Adrenal gland (tissue), 12 donors: ENCODE data around the gene ARHGEF40. TPM values are rescaled to one million over a fixed set of nuclear protein-coding genes. Genes with fewer than 3 reads are reported as not detected.

Experiments used
- DNase-seq, 7 donors: peaks; one replicate each; pipeline ENCODE4 v3.0.0-alpha.2; 2019 to 2020
- H3K27ac ChIP-seq, 5 donors: fragments of 200-600 bp; sonication (generic) in 4 of 5; 1 replicate in 3 of 5; 2 replicates in 2 of 5; pipeline versions ENCODE4 v1.5.1 to v1.8.0; 2016 to 2020; ENCODE audit warnings: mild to moderate bottlenecking in 1 of 5
- H3K27me3 ChIP-seq: fragments of 200-600 bp; 2 replicates; pipeline ENCODE4 v1.8.0; 2021
- H3K36me3 ChIP-seq, 2 donors: fragments of 200-600 bp; replicated peaks in 1 of 2; 1 replicate in 1 of 2; 2 replicates in 1 of 2; pipeline versions ENCODE4 v1.5.1 to v1.8.0; 2018 to 2022
- H3K4me1 ChIP-seq, 2 donors: fragments of 200-600 bp; replicated peaks in 1 of 2; 1 replicate in 1 of 2; 2 replicates in 1 of 2; pipeline versions ENCODE4 v1.5.1 to v1.8.0; 2018 to 2021
- H3K4me3 ChIP-seq, 4 donors: fragments of 200-600 bp; sonication (generic) in 3 of 4; one replicate each; pipeline ENCODE4 v1.5.1; 2016 to 2018
- H3K9me3 ChIP-seq, 3 donors: fragments of 200-600 bp; sonication (generic) in 1 of 3; replicated peaks in 1 of 3; 1 replicate in 2 of 3; 2 replicates in 1 of 3; pipeline versions ENCODE4 v1.5.1 to v1.8.0; 2016 to 2021
- POLR2A ChIP-seq, 2 donors: fragments of 450-650 bp; IDR thresholded peaks; one replicate each; pipeline ENCODE4 v1.6.1; 2017; ENCODE audit warnings: antibody characterized with exemption in 2 of 2, mild to moderate bottlenecking in 2 of 2, moderate library complexity in 1 of 2
- WGBS, 4 donors: extraction: QIAGEN DNeasy Blood & Tissue Kit in 2 of 4; methylation state at CpG; one replicate each; pipeline versions ENCODE4 v1.1.5 to v1.1.7; 2013 to 2017; 5-methylcytosine and 5-hydroxymethylcytosine counted together
- intact Hi-C, 2 donors: fragments of 100-400 bp; cut with DNase I; formaldehyde crosslinking; loops; one replicate each; pipeline versions ENCODE4 v1.14.1 to v1.15.0; 2022 to 2023
- polyA plus RNA-seq, 3 donors: library from polyadenylated mRNA; stranded (reverse); fragments of 200-250 nt in 2 of 3; fragments of 350-450 nt in 1 of 3; fragmentation: Illumina TruSeq in 1 of 3; extraction: RNeasy Lipid Tissue Mini Kit (QIAGEN cat#74804) in 1 of 3; gene quantifications; one replicate each; pipeline ENCODE4 v1.2.3, GENCODE V29; 2013 to 2014
- total RNA-seq, 9 donors: library from RNA; depleted of rRNA in 4 of 9; stranded (reverse); fragments of >200 nt in 4 of 9; fragments of 120-200 nt in 1 of 9; fragmentation: NEBNext Ultra II Directional in 1 of 9; extraction: Animal tissue kit (Norgen Biotek cat#: 25700) in 1 of 9; gene quantifications; one replicate each; pipeline versions ENCODE4 v1.1.0 to v1.2.4, GENCODE V29; 2013 to 2023
- TF ChIP-seq, protein P1 (sequence below), 6 experiments: fragments of 450-650 bp in 4 of 6; fragments of 200-600 bp in 2 of 6; sonication (generic) in 1 of 6; IDR thresholded peaks; 1 replicate in 5 of 6; 2 replicates in 1 of 6; pipeline versions ENCODE4 v1.5.1 to v1.8.0; 2016 to 2021; ENCODE audit warnings: antibody characterized with exemption in 6 of 6, mild to moderate bottlenecking in 2 of 6, moderate library complexity in 1 of 6
- donor health status: healthy with polysubstance abuse.
- donor health status: Bipolar disorder and iron deficiency.
- donor health status: DM: yes; HTN: yes; CAD: no.
- donor health status: DM: no; HTN: no; CAD: no.
- donor health status: DM: no; HTN: no; CAD: no.
- donor health status: DM: yes; HTN: yes; CAD: no.

The ARHGEF40 gene
- total and polyA plus RNA-seq, 12 donors, result 48.7 to 258 (median 134) TPM

DNA sequence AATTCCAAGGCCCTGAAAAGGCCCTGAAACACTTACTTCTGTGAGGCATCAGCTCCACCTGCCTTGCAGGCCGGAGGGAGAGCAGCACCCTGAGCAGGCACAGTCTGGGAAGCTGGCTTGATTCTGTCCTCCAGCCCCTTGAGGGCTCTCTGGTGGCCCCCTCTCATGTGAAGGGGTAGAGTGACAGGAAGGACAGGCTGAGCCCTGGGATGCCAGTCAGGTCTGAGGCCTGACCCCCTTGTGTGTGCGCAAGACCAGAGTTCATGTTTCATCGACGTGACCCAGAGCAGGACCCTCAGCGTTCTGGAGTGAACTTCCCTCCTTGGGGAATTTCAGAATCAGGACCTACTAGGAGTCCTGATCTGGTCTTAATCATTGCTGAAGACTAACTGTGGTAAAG is 11.2 kb upstream of the ARHGEF40 start:
- WGBS, 4 donors, result 91 to 98% (median 92%) methylated on average over 4 to 5 of the region's 5 CpGs
- Histone ChIP-seq H3K27ac (no peak overlapping the region), H3K4me3 (no peak overlapping the region), H3K4me1 (peaks cover 7 to 10% of the 10 kb centered on the region in 2 donors), H3K36me3 (no peaks in the 10 kb centered on the region), H3K9me3 (no peaks in the 10 kb centered on the region), H3K27me3 (no peaks in the 10 kb centered on the region)
- TF ChIP-seq POLR2A (IDR thresholded peaks at IDR 0.05), result no peak
- TF ChIP-seq, protein P1, sequence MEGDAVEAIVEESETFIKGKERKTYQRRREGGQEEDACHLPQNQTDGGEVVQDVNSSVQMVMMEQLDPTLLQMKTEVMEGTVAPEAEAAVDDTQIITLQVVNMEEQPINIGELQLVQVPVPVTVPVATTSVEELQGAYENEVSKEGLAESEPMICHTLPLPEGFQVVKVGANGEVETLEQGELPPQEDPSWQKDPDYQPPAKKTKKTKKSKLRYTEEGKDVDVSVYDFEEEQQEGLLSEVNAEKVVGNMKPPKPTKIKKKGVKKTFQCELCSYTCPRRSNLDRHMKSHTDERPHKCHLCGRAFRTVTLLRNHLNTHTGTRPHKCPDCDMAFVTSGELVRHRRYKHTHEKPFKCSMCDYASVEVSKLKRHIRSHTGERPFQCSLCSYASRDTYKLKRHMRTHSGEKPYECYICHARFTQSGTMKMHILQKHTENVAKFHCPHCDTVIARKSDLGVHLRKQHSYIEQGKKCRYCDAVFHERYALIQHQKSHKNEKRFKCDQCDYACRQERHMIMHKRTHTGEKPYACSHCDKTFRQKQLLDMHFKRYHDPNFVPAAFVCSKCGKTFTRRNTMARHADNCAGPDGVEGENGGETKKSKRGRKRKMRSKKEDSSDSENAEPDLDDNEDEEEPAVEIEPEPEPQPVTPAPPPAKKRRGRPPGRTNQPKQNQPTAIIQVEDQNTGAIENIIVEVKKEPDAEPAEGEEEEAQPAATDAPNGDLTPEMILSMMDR (IDR thresholded peaks at IDR 0.05), result no peak
- intact Hi-C loops, result no loop called here
- no peak for DNase-seq

DNA sequence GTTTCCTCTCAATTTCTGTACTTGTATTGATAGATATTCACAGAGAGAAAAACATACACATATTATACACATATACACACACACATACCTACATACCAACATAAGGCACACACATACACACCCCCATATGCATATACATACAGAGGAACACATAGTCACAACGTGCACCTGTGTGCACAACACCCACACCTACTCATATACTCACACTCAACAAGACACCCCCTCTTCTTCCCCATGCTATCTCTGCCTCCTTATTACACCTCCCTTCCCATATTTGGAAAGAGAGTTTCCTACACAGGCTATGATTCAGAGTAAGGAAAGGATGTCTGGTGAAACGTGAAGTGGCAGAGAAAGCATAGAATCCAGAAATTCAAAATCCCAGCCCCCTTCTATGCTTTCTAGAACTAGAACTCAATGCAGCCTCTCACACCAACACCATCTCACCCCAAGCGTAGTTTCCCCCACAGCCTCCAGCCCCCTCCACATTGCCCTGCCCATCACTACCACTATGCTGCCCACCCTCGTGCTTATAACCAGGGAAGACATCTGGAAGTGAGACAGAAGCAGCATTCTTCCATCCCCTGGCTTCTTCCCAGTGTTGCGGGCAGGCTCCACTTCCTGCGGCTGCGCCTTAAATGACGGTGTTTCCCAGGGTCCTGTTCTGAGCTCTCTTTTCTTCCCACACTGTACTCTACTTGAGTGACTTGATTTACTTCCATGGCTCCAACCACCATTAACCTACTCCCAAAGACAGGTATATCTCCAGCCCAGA is 10.1 kb upstream of the ARHGEF40 start:
- 73 to 84% (median 80%) methylated on average over 8 of the region's 8 CpGs for WGBS, 4 donors
- intact Hi-C loops, result no loop called here
- peaks cover 7 to 9% of the 10 kb centered on the region in 2 donors for H3K4me1 ChIP-seq

DNA sequence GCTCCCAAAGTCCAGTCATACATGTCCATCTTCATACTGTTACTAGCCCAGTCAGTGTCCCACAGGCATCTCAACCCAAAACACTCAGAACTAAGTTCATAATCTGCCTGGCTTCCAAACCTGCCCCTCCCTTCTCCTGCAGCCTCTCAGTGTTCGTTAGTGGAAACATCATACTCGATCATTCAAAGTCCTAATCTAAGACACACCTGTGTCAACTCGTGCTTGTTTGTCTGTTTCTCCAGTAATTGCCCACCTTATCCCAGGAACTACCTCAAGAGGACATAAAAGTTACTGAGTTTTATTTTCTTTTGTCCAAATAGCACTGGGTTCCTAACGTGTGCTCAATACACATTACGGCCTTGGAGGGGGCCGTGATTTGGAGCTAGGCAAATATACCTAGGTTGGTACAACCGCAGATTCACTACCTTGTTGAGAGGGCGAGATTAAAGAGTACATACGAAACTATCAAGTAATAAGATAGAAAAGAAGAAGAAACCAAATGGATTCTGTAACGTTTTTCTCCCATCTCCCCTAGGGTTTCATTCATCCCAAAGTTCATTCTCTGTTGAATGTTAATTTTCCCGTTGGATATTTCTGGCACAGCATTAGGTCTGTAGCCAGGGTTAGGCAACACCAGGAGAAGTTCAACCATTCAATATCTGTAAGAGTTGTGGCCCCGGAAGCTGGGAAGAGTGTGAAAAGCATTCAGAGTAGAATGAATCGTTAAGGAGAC is 9.3 kb upstream of the ARHGEF40 start:
- intact Hi-C loops, result no loop called here
- H3K4me3 ChIP-seq, result no peak overlapping the region
- peaks cover 7 to 9% of the 10 kb centered on the region in 2 donors for H3K4me1 ChIP-seq
- TF ChIP-seq POLR2A (IDR thresholded peaks at IDR 0.05), result no peak
- TF ChIP-seq, protein P1 (IDR thresholded peaks at IDR 0.05), result no peak
- H3K27me3 ChIP-seq, result no peaks in the 10 kb centered on the region
- WGBS, 4 donors, result 82 to 87% (median 86%) methylated on average over 13 of the region's 13 CpGs
- H3K9me3 ChIP-seq, result no peaks in the 10 kb centered on the region
- DNase-seq, result no peak
- H3K27ac ChIP-seq, result no peak overlapping the region
- H3K36me3 ChIP-seq, result no peaks in the 10 kb centered on the region

More for the DNA sequence above, 10.1 kb upstream of the ARHGEF40 start:
- Histone ChIP-seq H3K9me3 (no peaks in the 10 kb centered on the region), H3K27me3 (no peaks in the 10 kb centered on the region), H3K36me3 (no peaks in the 10 kb centered on the region), H3K4me3 (no peak overlapping the region), H3K27ac (no peak overlapping the region)
- DNase-seq, result no peak
- TF ChIP-seq, protein P1 (IDR thresholded peaks at IDR 0.05), result no peak
- TF ChIP-seq POLR2A (IDR thresholded peaks at IDR 0.05), result no peak

DNA sequence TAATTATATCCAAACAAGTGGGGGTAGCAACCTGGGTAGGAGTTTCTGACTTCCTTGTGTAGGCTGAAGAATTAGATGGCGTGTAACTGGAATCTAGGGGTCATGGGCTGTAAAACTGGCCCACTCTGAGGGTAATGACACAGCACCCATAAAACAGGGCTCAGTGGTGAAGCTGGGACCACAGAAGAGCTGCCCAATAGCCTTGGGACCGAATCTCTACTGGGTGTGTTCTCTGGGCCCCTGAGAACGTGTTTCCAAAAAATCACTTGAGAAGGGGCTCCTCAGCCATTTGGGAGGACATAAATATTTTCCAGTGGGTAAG is 8.8 kb upstream of the ARHGEF40 start:
- H3K27ac ChIP-seq, result no peak overlapping the region
- DNase-seq, result no peak
- WGBS, 4 donors, result 83 to 92% (median 84%) methylated on average over 3 of the region's 3 CpGs
- H3K27me3 ChIP-seq, result no peaks in the 10 kb centered on the region
- H3K9me3 ChIP-seq, result no peaks in the 10 kb centered on the region
- H3K36me3 ChIP-seq, result no peaks in the 10 kb centered on the region
- intact Hi-C loops, result no loop called here
- TF ChIP-seq POLR2A (IDR thresholded peaks at IDR 0.05), result no peak
- TF ChIP-seq, protein P1 (IDR thresholded peaks at IDR 0.05), result no peak
- peaks cover 7 to 9% of the 10 kb centered on the region in 2 donors for H3K4me1 ChIP-seq
- H3K4me3 ChIP-seq, result no peak overlapping the region
